HFFc6 (cell line): ENCODE measurements around the gene SORCS3. TPM values are rescaled to one million over a fixed set of nuclear protein-coding genes. Genes with fewer than 3 reads are reported as not detected.

Experiments
- DNase-seq: peaks from one replicate; pipeline ENCODE4 v3.0.0-alpha.2; 2018
- H3K27ac Mint-ChIP-seq: 2 replicates; pipeline ENCODE4 v1.8.0; 2020; ENCODE audit warnings: mild to moderate bottlenecking, mixed read lengths
- H3K27me3 Mint-ChIP-seq: 2 replicates; pipeline ENCODE4 v1.8.0; 2021; ENCODE audit warnings: mild to moderate bottlenecking, moderate library complexity, mixed read lengths; ENCODE audit not compliant: insufficient read depth
- H3K36me3 Mint-ChIP-seq: 2 replicates; pipeline ENCODE4 v1.8.0; 2021; ENCODE audit warnings: low read depth, mixed read lengths
- H3K4me1 Mint-ChIP-seq: 2 replicates; pipeline ENCODE4 v1.8.0; 2020; ENCODE audit warnings: low read depth, mixed read lengths
- H3K4me3 Mint-ChIP-seq: 2 replicates; pipeline ENCODE4 v1.8.0; 2020; ENCODE audit warnings: mild to moderate bottlenecking, moderate library complexity, mixed read lengths
- H3K9me3 Mint-ChIP-seq: 2 replicates; pipeline ENCODE4 v1.8.0; 2020; ENCODE audit warnings: mild to moderate bottlenecking, mixed read lengths
- CTCF ChIP-seq: fragments of 200-600 bp; sonication (generic); IDR thresholded peaks from 2 replicates; pipeline ENCODE4 v1.5.0; 2021; ENCODE audit warnings: antibody characterized with exemption, mild to moderate bottlenecking
- total RNA-seq, 6 experiments: library from RNA; stranded (reverse); fragmentation: NEBNext Ultra II Directional; extraction: Animal tissue kit (Norgen Biotek cat#: 25700); gene quantifications; 2 replicates in 1 of 6; 3 replicates in 5 of 6; pipeline ENCODE4 v1.2.3, GENCODE V29; 2021

The SORCS3 gene
- total RNA-seq, 6 experiments from 2014 or later: not detected

DNA sequence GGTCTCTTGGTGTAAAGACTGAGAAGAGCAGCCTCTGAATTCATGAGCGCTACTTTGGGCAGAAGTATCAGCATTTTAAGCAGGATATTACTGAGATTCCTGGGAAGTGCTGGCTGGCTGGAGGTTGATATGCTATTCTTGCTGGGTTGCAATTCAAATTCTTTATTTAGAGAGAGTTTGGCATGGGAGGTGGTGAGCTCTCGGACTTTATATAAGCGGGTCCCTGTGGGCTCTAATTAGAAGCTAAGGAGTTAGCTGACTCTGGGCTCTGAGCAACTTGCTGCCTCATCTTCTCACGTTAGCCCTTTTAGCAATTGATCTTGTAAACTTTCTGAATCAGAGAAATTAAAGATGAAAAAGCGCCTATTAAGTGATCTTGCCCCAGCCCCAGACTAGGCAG lies 430.9 kb downstream of the SORCS3 start:
- peaks cover 29% of the 10 kb centered on the region for H3K9me3 Mint-ChIP-seq
- TF ChIP-seq CTCF: no peak
- no peaks in the 10 kb centered on the region for H3K4me1 Mint-ChIP-seq
- H3K36me3 Mint-ChIP-seq: no peaks in the 10 kb centered on the region
- no peaks in the 10 kb centered on the region for H3K27me3 Mint-ChIP-seq
- no peak overlapping the region for H3K27ac Mint-ChIP-seq
- no peak for DNase-seq
- no peak overlapping the region for H3K4me3 Mint-ChIP-seq

DNA sequence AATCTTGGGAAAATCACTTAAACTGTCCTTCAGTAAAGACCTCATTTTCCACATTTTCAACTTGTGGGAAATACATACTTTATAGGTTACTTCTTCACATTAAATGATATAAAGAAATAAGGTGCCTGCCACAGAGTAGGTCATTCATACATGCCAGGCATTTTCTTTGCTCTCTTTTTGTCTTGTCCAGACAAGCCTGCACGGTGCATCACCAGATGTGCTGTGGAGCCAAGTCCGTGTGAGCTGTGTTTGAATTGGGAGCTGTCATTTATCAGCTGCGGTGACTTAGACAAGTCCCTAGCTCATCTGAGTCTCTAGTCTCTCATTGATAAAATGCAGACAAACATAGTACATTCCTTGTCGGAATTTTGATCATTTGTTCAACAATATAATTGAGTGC lies 432.9 kb downstream of the SORCS3 start:
- Mint-ChIP-seq H3K9me3 (peaks cover 29% of the 10 kb centered on the region), H3K36me3 (no peaks in the 10 kb centered on the region), H3K27me3 (no peaks in the 10 kb centered on the region), H3K27ac (no peak overlapping the region), H3K4me3 (no peak overlapping the region), H3K4me1 (no peaks in the 10 kb centered on the region)
- DNase-seq: no peak
- no peak for TF ChIP-seq CTCF

GRCh38 chr10:105075031-105075430 lies 433.9 kb downstream of the SORCS3 start:
- Mint-ChIP-seq H3K4me3 (no peak overlapping the region), H3K27me3 (no peaks in the 10 kb centered on the region), H3K36me3 (no peaks in the 10 kb centered on the region), H3K4me1 (no peaks in the 10 kb centered on the region), H3K9me3 (peaks cover 26% of the 10 kb centered on the region), H3K27ac (no peak overlapping the region)
- TF ChIP-seq CTCF: no peak
- no peak for DNase-seq

DNA sequence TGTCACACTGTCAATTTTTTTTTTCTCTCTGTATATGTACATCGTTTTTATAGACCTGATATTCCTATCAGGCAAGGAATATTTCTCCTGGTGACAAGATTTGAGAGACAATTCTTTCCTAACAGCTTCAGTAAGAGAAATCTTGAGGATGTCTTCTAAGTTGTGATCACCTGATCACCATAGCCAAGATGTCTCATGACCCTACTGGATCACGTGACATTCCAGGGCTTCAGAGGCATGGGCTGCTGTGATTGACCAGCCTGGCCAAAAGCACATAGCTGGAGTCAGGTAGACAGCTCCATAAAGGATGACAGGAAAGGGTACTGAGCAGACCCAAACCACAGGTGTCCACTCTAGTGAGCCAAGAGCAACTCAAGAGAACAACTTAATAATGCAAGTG lies 444.9 kb downstream of the SORCS3 start:
- Mint-ChIP-seq H3K4me1 (no peaks in the 10 kb centered on the region), H3K27ac (no peak overlapping the region), H3K27me3 (no peaks in the 10 kb centered on the region), H3K4me3 (no peak overlapping the region), H3K9me3 (peaks cover 44% of the 10 kb centered on the region), H3K36me3 (no peaks in the 10 kb centered on the region)
- TF ChIP-seq CTCF: no peak
- DNase-seq: no peak

- no peak overlapping the region for H3K4me3 Mint-ChIP-seq
- H3K9me3 Mint-ChIP-seq: peaks cover 18% of the 10 kb centered on the region
- no peaks in the 10 kb centered on the region for H3K4me1 Mint-ChIP-seq
- H3K27me3 Mint-ChIP-seq: no peaks in the 10 kb centered on the region
- TF ChIP-seq CTCF: no peak
- no peaks in the 10 kb centered on the region for H3K36me3 Mint-ChIP-seq
- no peak for DNase-seq
- no peak overlapping the region for H3K27ac Mint-ChIP-seq
Measured at GRCh38 chr10:105094048-105094447, 453.0 kb downstream of the SORCS3 start.

GRCh38 chr10:105096316-105096715 lies 455.2 kb downstream of the SORCS3 start:
- Mint-ChIP-seq H3K4me3 (no peak overlapping the region), H3K4me1 (no peaks in the 10 kb centered on the region), H3K36me3 (no peaks in the 10 kb centered on the region), H3K9me3 (peaks cover 15% of the 10 kb centered on the region), H3K27me3 (no peaks in the 10 kb centered on the region), H3K27ac (no peak overlapping the region)
- TF ChIP-seq CTCF: no peak
- DNase-seq: no peak
